LNCaP clone FGC (cell line): ENCODE data around the gene HSP90AB1.

Experiments
- DNase-seq: peaks from one replicate; pipeline ENCODE4 v3.0.0-alpha.2; 2011; ENCODE audit warnings: low read depth
- H3K4me3 ChIP-seq: 2 replicates; pipeline ENCODE4 v1.5.1; 2011; ENCODE audit warnings: mild to moderate bottlenecking, low read depth, low read length, control low read depth
- CTCF ChIP-seq: IDR thresholded peaks from 2 replicates; pipeline ENCODE4 v1.5.1; 2012; ENCODE audit warnings: mild to moderate bottlenecking; ENCODE audit not compliant: control insufficient read depth, insufficient read depth; ENCODE audit errors: extremely low read depth

Gene HSP90AB1

GRCh38 chr6:44278774-44279697 lies 32.1 kb downstream of the HSP90AB1 start:
- TF ChIP-seq CTCF: no peak
- H3K4me3 ChIP-seq: no peak overlapping the region
- DNase-seq: no peak

DNA sequence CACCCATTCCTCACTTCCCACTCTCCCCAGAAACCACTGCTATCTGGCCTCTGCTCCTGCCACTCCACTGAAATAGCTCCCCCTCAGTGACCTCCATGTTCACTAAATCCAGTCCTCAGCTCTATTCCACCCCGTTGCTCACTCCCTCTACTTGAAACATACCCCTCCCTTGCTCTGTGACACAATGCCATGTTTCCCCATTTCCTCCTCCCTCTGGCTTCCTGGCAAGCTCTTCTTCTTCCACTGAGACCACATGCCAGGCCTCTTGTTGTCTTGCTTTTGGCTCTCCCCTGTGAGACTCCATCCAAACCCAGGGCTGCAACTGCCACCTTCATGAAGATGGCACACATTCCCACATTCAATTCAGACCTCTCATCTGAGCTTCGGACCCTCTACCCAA lies 37.2 kb downstream of the HSP90AB1 start:
- TF ChIP-seq CTCF: no peak
- no peak for DNase-seq
- H3K4me3 ChIP-seq: no peak overlapping the region

GRCh38 chr6:44284867-44285266 lies 38.0 kb downstream of the HSP90AB1 start:
- TF ChIP-seq CTCF: no peak
- no peak for DNase-seq
- no peak overlapping the region for H3K4me3 ChIP-seq

DNA sequence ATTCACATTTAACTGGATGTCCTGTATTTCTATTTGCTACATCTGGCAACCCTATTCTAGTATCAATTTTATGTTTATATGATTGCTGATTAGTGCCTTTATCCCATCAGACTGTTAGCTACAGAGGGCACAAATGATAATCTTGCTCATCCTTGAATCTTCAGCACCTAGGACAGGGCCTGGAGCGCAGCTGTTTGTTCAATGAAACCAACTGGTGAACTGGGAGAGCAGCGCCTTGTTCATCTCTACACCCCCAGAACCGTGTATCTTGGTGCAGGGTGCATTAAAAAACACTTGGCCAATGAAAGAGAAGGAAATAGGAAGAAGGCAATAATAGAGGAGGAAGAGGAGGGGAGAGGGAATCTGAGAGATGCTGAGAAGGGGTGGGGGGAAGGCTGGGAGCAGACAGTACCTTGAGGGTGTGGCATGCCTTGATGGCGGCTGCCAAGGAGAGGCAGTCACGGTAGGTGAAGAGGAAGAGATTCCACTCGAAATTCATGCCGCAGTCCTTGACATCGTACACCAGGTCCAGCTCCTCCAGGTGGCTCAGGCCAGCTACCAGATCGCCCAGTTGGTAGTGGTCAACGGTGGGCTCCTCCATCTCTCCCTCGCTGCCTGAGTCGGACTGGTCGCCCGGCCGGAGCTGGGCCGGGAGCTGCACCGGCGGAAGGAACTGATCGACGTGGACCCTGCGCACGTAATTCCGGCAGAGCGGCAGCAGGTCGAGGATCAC lies 38.8 kb downstream of the HSP90AB1 start:
- TF ChIP-seq CTCF: no peak
- no peak overlapping the region for H3K4me3 ChIP-seq
- no peak for DNase-seq

DNA sequence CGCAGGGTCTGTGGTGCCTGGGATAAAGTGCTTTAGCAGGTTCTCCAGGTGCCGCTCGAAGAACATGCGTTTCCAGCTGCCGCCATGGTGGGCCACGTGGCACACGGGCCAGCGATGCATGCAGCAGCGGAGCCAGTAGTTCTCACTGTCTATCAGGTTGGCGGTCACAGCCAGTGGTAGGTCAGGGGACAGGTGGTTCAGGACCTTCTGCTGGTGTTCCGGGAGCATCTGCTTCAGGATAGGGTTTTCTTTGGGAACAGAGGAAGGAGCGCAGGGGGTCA lies 39.3 kb downstream of the HSP90AB1 start:
- H3K4me3 ChIP-seq: no peak overlapping the region
- TF ChIP-seq CTCF: no peak
- DNase-seq: no peak

DNA sequence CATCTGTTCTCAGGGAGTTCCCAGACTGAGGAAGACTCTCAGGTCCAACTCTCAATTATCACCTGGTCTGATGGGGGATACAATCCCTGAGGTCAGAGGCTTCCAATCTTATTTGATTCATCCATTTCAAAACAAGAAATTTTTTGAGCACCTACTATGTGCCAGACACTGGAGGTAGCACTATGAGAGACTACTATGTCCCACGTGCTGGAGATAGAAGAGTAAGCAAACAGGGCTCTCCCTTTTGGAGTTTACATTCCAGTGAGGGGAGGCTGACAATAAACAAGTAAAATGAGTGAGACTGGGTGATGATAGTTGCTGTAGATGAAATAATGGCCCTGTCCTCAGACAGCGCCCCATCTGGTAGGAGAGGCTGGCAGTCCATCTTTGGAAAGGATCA lies 39.8 kb downstream of the HSP90AB1 start:
- H3K4me3 ChIP-seq: no peak overlapping the region
- no peak for TF ChIP-seq CTCF
- no peak for DNase-seq
